ENCODE measurements around the gene RSRC2. TPM values are rescaled to one million over a fixed set of nuclear protein-coding genes. Genes with fewer than 3 reads are reported as not detected.
"Not testable (repeated sequence)": the region's sequence is repeated elsewhere in the genome, so short reads cannot be mapped to it uniquely, and the experiment has no call there.

RSRC2 gene
- total RNA-seq, 1 donor, result 41.9 TPM

DNA sequence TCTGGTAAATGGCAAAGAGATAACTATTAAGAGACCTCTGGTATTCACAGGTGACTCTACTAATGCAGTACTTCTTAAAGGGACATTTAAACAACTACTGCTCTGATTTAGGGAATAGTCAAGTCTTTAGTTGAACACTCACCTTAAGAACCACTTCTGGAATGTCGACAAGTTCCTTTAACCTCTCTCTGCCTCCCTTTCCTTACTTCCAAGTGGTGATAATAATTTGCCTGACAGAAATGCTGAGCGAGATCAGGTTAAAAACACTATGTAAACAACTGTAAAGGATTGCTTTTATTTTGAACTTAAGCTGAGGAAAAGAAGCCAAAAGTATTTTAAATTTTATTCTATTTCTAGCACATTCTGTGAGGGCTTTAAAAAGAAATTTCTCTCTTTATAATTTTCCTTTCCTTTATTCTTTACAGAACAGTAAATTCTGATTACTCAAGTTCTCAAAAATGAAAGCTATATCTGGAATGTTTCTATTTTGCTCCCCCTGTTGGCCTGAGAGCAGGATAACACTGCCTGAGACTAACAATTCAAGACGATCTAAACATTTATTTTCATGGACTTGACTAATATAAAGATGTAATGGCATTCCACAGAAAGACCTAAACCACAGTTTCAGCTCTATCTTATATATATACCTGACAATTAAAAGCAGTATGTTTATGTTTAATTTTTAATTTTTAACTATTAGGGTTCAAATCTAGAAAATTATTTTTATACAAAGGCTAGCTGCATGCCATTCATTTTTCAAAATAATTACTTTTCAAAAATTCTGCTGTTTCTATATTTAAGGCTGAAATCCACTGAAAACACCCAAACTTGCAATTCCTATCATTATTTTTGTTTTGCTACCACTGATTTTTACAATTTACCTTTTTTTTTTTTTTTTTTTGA, 55.2 kb downstream of the RSRC2 start:
- TF ChIP-seq, protein P1, sequence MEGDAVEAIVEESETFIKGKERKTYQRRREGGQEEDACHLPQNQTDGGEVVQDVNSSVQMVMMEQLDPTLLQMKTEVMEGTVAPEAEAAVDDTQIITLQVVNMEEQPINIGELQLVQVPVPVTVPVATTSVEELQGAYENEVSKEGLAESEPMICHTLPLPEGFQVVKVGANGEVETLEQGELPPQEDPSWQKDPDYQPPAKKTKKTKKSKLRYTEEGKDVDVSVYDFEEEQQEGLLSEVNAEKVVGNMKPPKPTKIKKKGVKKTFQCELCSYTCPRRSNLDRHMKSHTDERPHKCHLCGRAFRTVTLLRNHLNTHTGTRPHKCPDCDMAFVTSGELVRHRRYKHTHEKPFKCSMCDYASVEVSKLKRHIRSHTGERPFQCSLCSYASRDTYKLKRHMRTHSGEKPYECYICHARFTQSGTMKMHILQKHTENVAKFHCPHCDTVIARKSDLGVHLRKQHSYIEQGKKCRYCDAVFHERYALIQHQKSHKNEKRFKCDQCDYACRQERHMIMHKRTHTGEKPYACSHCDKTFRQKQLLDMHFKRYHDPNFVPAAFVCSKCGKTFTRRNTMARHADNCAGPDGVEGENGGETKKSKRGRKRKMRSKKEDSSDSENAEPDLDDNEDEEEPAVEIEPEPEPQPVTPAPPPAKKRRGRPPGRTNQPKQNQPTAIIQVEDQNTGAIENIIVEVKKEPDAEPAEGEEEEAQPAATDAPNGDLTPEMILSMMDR (IDR thresholded peaks at IDR 0.05; ENCODE audit: insufficient read depth, low read depth, low read length), result peak; percentile 83
- H3K4me3 ChIP-seq (ENCODE audit: low read depth, low read length), result no peak overlapping the region
- peak; percentile 84 for DNase-seq (ENCODE audit: low read depth)

DNA sequence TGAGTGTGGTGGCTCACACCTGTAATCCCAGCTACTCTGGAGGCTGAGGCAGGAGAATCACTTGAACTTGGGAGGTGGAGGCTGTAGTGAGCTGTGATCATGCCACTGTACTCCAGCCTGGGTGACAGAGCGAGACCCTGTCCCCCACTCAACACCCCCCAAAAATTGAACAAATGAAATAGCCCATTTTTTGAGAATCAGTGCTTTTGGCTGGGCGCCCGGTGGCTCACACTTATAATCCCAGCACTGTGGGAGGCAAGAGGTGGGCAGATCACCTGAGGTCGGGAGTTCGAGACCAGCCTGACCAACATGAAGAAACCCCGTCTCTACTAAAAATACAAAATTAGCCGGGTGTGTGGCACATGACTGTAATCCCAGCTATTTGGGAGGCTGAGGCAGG, 56.2 kb downstream of the RSRC2 start:
- DNase-seq (ENCODE audit: low read depth); H3K4me3 ChIP-seq (ENCODE audit: low read depth, low read length): not testable (repeated sequence)

DNA sequence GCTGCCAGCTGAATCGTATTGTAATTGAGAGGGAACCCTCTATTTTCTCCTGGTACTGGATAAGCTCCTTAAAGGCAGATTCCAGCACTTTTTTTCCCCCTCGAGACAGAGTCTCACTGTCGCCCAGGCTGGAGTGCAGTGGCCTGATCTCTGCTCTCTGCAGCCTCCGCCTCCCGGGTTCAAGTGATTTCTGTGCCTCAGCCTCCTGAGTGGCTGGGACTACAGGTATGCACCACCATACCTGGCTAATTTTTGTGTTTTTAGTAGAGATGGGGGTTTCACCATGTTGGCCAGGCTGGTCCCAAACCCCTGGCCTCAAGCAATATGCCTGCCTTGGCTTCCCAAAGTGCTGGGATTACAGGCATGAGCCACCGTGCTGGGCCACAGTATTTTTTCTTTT, 56.9 kb downstream of the RSRC2 start:
- not testable (repeated sequence) for DNase-seq (ENCODE audit: low read depth); H3K4me3 ChIP-seq (ENCODE audit: low read depth, low read length)

DNA sequence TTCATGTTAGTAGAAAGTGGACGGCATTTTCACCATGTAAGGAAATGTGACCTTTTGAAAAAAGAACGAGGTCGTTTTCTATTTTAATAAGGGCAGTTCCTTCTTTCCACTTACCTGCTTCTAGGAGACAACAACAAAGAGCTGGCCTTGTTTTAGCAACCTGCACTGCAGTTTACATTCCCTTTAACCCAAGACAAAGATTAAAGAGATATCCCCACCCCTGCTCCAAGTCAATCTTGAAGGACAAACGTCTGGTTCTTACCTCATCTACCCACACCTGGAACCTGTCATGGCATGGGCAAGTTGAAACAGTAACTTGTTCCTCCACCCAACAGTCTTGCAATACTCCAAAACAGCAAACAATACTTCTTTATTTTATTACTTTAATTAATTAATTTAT, 58.8 kb downstream of the RSRC2 start:
- TF ChIP-seq, protein P1 (IDR thresholded peaks at IDR 0.05; ENCODE audit: insufficient read depth, low read depth, low read length), result no peak
- no peak overlapping the region for H3K4me3 ChIP-seq (ENCODE audit: low read depth, low read length)

DNA sequence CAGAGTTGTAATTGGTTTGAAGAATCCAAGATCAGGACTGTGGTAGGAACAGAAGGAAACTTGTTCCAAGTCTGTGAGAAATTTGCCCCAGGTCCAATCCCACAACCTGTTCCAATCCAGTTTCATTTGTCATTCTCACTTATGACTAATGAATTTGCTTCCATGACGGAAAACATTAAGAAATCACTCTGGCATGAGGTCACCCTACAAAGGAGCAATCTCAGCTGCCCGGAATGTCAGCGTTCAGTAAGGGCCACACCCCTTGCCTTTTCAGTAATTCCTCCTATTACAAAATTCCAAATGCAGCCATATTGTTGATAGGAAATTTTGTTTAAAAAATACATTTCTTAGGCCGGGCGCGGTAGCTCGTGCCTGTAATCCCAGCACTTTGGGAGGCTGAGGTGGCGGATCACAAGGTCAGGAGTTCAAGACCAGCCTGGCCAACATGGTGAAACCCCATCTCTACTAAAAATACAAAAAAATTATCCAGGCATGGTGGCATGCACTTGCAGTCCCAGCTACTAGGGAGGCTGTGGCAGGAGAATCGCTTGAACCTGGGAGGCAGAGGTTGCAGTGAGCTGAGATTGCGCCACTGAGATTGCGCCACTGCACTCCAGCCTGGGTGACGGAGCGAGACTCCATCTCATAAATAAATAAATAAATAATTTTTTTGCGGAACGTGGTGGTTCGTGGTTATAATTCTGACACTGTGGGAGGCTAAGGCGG, 62.3 kb downstream of the RSRC2 start:
- DNase-seq (ENCODE audit: low read depth), result peak; percentile 98
- not testable (repeated sequence) for H3K4me3 ChIP-seq (ENCODE audit: low read depth, low read length)

More for the DNA sequence above, 58.8 kb downstream of the RSRC2 start:
- no peak for DNase-seq (ENCODE audit: low read depth)

DNA sequence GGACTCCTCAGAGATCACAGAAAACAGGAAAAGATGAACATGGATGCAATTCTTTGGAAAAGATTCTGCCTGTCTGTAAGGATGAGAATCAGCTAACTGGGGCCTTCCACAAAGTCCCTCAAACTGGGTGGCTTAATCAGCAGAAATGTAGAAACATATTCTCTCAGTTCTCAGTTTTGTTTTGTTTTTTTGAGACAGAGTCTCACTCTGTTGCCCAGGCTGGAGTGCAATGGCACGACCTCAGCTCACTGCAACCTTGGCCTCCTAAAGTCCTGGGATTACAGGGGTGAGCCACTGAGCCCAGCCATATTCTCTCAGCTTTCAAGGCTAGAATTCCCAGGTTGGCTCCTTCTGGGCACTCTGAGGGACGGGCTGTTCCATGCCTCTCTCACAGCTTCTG, 66.1 kb downstream of the RSRC2 start:
- DNase-seq (ENCODE audit: low read depth), result no peak
- TF ChIP-seq, protein P1 (IDR thresholded peaks at IDR 0.05; ENCODE audit: insufficient read depth, low read depth, low read length), result no peak
- no peak overlapping the region for H3K4me3 ChIP-seq (ENCODE audit: low read depth, low read length)

DNA sequence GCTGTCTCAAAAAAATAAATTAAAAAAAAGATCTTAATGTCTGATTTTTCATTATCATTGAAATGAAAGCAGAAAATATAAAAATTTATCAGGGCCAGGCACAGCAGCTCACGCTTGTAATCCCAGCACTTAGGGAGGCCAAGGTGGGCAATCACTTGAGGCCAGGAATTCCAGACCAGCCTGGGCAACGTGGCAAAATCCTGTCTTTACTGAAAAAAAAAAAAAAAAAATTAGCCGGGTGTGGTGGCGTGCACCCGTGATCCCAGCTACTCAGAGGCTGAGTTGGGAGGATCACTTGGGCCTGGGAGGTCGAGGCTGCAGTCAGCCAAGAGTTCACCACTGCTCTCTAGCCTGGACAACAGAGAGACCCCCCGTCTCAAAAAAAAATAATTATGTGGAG, 66.7 kb downstream of the RSRC2 start:
- no peak overlapping the region for H3K4me3 ChIP-seq (ENCODE audit: low read depth, low read length)
- TF ChIP-seq, protein P1 (IDR thresholded peaks at IDR 0.05; ENCODE audit: insufficient read depth, low read depth, low read length), result no peak
- DNase-seq (ENCODE audit: low read depth), result no peak

DNA sequence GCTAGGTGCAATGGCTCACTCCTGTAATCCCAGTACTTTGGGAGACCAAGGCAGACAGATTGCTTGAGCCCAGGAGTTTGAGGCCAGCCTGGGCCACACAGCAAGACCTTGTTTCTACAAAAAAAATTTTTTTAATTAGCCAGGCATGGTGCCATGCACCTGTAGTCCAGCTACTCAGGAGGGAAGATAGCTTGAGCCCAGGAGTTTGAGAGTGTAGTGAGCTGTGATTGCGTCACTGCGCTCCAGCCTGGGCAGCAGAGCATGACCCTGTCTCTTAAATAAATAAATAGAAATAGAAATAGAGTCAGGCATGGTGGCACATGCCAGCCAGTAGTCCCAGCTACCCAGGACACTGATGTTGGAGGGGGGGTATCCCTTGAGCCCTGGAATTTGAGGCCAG, 67.5 kb downstream of the RSRC2 start:
- peak; percentile 33 for DNase-seq (ENCODE audit: low read depth)
- TF ChIP-seq, protein P1 (IDR thresholded peaks at IDR 0.05; ENCODE audit: insufficient read depth, low read depth, low read length), result no peak
- H3K4me3 ChIP-seq (ENCODE audit: low read depth, low read length), result no peak overlapping the region

Data from fibroblast of villous mesenchyme (primary cell).